Measurements from ENCODE around the gene SLX9. TPM values are rescaled to one million over a fixed set of nuclear protein-coding genes. Genes with fewer than 3 reads are reported as not detected.

The SLX9 gene
- total RNA-seq, 1 donor from 2014 or later, result 31.8 TPM

DNA sequence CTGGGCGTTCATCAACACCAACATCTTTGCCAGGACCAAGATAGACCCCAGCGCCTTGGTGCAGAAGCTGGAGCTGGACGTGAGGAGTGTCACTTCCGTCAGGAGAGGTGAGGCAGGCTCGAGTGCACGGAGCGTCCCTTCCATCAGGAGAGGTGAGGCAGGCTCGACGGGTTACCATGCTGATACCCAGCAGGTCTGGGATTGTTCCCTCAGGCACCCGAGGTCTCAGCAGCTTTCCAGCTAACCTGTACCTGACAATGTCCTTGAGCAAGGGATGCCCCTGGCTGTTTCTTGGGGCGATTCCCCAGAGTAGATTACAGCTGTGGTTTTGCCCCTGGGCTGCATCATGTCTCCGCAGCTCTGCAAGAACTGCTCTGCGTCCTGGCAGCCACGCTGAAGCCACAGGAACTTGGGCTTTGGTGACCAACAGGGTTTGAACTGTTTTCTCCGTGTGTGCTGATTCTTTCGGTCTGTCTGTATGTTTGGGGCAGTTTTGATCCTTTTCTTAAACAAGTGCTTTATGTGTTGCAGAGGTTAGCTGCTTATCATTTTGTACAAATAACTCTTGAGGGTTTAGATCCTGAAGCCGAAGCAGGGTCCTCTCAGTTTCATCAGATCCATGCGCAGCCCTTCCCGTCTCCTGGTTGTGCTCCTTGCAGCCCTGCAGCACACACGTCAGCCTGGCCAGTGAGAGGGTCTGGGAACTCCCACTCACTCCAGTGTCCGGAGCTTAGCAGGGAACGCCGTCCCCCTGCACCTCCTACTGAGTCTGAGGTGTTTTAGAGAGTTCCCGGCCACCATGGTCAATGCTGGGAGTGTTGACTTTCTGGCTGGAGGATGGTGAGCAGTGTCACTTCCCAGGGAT is 4.1 kb downstream of the SLX9 start:
- Mint-ChIP-seq H3K36me3 (peaks cover 13% of the 10 kb centered on the region), H3K27ac (no peak overlapping the region), H3K4me3 (no peak overlapping the region), H3K9me3 (no peaks in the 10 kb centered on the region), H3K27me3 (ENCODE audit: low read depth) (no peaks in the 10 kb centered on the region), H3K4me1 (peaks cover 27% of the 10 kb centered on the region)
- no peak for DNase-seq (ENCODE audit: low spot score in 2 of 2, unreplicated experiment in 2 of 2)
- TF ChIP-seq, protein P1, sequence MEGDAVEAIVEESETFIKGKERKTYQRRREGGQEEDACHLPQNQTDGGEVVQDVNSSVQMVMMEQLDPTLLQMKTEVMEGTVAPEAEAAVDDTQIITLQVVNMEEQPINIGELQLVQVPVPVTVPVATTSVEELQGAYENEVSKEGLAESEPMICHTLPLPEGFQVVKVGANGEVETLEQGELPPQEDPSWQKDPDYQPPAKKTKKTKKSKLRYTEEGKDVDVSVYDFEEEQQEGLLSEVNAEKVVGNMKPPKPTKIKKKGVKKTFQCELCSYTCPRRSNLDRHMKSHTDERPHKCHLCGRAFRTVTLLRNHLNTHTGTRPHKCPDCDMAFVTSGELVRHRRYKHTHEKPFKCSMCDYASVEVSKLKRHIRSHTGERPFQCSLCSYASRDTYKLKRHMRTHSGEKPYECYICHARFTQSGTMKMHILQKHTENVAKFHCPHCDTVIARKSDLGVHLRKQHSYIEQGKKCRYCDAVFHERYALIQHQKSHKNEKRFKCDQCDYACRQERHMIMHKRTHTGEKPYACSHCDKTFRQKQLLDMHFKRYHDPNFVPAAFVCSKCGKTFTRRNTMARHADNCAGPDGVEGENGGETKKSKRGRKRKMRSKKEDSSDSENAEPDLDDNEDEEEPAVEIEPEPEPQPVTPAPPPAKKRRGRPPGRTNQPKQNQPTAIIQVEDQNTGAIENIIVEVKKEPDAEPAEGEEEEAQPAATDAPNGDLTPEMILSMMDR (IDR thresholded peaks at IDR 0.05; ENCODE audit: unreplicated experiment), result no peak

DNA sequence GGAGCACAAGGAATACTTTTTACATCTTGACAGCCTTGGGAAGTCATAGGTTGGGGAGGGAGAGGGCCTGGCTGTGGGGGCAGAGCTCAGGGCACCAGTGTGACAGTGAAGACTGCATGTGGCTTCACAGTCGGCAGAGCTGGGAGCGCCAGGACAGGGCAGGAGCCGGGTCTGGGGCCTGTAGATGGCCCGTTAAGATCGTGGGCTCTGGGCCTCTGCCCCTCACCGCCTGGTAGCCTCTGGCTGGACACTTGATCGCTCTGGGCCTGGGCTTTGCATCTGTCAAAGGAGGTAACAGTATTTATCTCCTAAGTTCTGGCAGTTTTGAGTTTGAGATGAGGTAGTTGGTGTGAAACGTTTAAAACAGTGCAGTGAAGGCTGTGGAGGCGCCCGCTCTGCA is 4.8 kb downstream of the SLX9 start:
- DNase-seq (ENCODE audit: low spot score in 2 of 2, unreplicated experiment in 2 of 2), result no peak
- Mint-ChIP-seq H3K4me3 (no peak overlapping the region), H3K9me3 (no peaks in the 10 kb centered on the region), H3K27ac (no peak overlapping the region), H3K27me3 (ENCODE audit: low read depth) (no peaks in the 10 kb centered on the region), H3K4me1 (peaks cover 21% of the 10 kb centered on the region), H3K36me3 (peaks cover 13% of the 10 kb centered on the region)
- TF ChIP-seq, protein P1 (IDR thresholded peaks at IDR 0.05; ENCODE audit: unreplicated experiment), result no peak

DNA sequence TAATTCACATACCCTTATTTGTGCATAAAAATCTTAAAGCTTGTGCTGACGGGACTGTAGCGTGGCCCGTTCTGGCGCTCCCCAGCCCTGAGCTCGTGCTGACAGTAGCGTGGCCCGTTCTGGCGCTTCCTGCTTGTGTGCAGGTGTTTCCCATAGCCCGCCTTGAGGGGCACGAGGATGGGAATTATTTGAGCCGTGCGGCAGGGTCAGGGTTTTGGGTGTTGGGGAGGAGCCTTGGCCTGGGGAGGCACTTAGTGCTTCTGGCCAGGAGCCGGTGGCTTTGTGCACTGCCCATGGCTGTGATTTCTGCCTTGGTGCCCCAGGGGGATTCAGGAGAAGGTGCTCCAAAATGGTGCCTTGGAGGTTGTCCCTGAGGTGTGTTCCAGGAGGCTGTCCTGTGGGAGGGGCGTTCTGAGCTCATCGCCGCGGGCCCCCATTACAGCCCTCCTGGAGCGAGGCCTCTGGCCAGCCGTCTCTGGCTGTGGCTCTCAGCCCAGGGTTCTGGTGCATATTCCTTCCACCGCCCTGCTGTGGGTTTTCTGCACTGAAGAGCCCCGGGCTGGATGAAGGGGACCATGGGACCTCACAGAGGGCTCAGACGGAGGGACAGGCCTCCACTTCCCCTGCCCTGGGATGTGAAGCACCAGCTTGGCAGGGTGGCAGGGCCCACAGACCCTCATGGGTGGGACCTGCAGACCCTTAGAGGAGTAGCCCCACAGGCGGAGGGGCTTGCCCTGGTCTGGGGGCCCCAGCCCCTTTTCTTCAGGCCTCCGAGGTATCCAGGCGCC is 6.6 kb downstream of the SLX9 start:
- Mint-ChIP-seq H3K27ac (no peak overlapping the region), H3K4me3 (no peak overlapping the region), H3K36me3 (peaks cover 13% of the 10 kb centered on the region), H3K9me3 (no peaks in the 10 kb centered on the region), H3K4me1 (peaks cover 8% of the 10 kb centered on the region), H3K27me3 (ENCODE audit: low read depth) (no peaks in the 10 kb centered on the region)
- TF ChIP-seq, protein P1 (IDR thresholded peaks at IDR 0.05; ENCODE audit: unreplicated experiment), result no peak
- DNase-seq (ENCODE audit: low spot score in 2 of 2, unreplicated experiment in 2 of 2), result no peak

- Mint-ChIP-seq H3K36me3 (peaks cover 10% of the 10 kb centered on the region), H3K4me3 (no peak overlapping the region), H3K27ac (no peak overlapping the region)
Measured at GRCh38 chr21:44947111-44947929, 7.5 kb downstream of the SLX9 start.

DNA sequence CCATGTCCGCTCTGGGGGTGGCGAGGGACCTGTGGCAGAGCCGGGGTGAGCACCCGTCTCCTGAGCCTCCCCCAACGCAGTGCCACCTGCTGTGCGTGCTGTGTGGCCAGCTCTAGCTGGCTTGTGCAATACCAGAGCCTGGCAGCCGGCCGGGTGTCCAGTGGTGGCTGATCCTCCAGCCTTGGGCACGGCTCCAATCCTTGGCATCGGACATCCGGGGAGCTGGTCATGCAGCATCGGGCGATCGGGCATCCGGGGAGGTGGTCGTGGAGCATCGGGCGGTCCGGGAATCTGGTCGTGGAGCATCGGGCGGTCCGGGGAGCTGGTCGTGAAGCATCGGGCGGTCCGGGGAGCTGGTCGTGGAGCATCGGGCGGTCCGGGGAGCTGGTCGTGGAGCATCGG is 8.1 kb downstream of the SLX9 start:
- H3K27ac Mint-ChIP-seq, result no peak overlapping the region

More at GRCh38 chr21:44947111-44947929, 7.5 kb downstream of the SLX9 start:
- Mint-ChIP-seq H3K27me3 (ENCODE audit: low read depth) (no peaks in the 10 kb centered on the region), H3K4me1 (peaks cover 2% of the 10 kb centered on the region), H3K9me3 (no peaks in the 10 kb centered on the region)
- no peak for DNase-seq (ENCODE audit: low spot score in 2 of 2, unreplicated experiment in 2 of 2)
- TF ChIP-seq, protein P1 (IDR thresholded peaks at IDR 0.05; ENCODE audit: unreplicated experiment), result no peak

More for the DNA sequence above, 8.1 kb downstream of the SLX9 start:
- Mint-ChIP-seq H3K36me3 (peaks cover 8% of the 10 kb centered on the region), H3K27me3 (ENCODE audit: low read depth) (no peaks in the 10 kb centered on the region), H3K4me3 (no peak overlapping the region), H3K4me1 (no peaks in the 10 kb centered on the region), H3K9me3 (no peaks in the 10 kb centered on the region)
- TF ChIP-seq, protein P1 (IDR thresholded peaks at IDR 0.05; ENCODE audit: unreplicated experiment), result no peak
- no peak for DNase-seq (ENCODE audit: low spot score in 2 of 2, unreplicated experiment in 2 of 2)
